GM21526 (cell line): ENCODE data around the gene KRT16.
"Not testable (repeated sequence)": the region's sequence is repeated elsewhere in the genome, so short reads cannot be mapped to it uniquely, and the experiment has no call there.

Experiments used
- ATAC-seq: cut with Tn5 transposase; IDR thresholded peaks from one replicate; pipeline ENCODE4 v1.9.1; 2021; ENCODE audit warnings: moderate library complexity; ENCODE audit not compliant: unreplicated experiment, low FRiP score

The KRT16 gene

GRCh38 chr17:41648411-41649195 is 36.0 kb upstream of the KRT16 start:
- no peak for ATAC-seq

- ATAC-seq, result no peak
Observed at GRCh38 chr17:41647940-41648410, 35.4 kb upstream of the KRT16 start.

DNA sequence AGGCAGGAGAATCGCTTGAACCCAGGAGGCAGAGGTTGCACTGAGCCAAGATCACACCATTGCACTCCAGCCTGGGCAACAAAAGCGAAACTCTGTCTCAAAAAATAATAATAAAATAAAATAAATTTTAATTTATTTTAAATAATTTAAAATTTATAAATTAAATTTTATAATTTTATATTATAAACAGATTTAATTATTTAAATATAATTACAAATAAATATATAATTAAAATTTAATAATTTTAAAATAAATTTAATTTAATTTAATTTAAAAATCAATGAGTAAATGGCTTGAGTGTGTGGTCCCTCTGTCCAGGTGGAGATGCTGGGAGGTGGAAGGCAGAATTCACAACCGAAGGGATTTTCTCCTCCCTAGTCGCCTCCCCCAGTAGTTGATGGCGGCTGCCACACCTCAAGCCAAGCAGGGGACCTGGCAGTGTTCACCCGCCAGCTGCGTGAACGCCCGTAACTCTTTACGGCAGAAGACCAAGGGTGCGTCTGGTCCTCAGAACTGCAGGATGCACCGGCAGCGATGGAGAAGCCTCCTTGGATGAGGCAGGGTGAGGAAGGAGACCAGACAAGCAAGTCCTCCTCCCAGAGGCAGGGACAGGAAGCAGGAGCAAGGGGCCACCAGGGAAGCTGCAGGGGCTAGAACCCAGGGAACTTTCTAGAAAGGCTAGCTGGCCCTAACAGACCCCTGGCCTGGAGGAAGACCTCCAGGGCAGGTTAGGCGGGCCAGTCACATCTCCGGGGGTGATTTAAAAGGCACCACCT is 34.7 kb upstream of the KRT16 start:
- ATAC-seq, result no peak

GRCh38 chr17:41642252-41643156 is 29.9 kb upstream of the KRT16 start:
- no peak for ATAC-seq

DNA sequence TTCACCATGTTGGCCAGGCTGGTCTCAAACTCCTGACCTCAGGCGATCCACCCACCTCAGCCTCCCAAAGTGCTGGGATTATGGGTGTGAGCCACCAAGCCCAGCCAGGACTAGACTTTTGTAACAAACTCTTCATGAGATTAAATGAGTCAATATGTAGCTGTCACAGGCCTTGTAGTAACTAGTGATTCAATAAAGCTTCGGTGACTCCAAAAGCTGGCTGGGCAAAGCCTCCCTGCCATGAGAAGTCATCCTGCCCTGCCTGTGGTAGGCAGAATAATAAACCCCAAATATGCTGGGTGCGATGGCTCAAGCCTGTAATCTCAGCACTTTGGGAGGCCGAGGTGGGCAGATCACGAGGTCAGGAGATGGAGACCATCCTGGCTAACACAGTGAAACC is 28.0 kb upstream of the KRT16 start:
- not testable (repeated sequence) for ATAC-seq

- no peak for ATAC-seq
Observed at GRCh38 chr17:41639492-41640473, 27.2 kb upstream of the KRT16 start.

DNA sequence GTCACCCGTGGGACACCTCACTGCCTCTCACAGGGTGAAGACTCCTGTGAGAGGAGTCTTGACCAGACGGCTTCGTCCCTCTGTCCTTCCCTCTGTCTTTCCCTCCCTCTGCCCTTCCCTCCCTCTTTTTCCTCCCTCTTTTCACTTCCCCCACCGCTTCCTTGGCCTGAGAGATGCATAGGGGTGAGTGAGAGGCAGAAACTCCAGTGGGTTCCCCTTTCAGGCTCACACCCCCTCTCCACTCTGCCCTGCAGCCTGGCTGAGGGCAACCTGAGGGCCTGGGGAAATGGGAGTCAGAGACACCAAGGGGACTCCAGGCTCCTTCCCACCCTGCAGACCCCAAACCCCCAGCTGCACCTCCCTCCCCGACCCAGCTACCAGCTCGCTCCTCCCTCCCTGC is 26.4 kb upstream of the KRT16 start:
- ATAC-seq, result no peak

DNA sequence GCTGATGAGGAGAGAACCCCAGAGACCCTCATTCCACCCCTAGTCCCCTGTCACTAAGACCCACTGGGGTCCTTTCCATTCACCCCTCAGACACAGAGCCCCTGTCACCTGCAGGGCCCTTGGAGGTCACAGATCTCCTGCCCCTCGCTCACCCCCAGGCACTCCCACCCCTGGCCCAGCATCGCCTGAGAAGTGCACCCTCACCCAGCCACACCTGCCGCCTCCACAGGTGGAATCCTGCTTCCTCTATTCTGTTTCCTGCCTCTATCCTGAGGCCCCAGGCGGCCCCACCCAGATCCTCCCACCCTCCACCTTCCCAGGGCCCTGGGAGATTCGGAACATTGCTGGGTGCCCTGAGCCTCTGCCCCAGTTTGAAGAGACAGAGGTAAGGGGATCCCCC is 25.6 kb upstream of the KRT16 start:
- no peak for ATAC-seq

GRCh38 chr17:41636652-41637051 is 24.1 kb upstream of the KRT16 start:
- ATAC-seq, result no peak

DNA sequence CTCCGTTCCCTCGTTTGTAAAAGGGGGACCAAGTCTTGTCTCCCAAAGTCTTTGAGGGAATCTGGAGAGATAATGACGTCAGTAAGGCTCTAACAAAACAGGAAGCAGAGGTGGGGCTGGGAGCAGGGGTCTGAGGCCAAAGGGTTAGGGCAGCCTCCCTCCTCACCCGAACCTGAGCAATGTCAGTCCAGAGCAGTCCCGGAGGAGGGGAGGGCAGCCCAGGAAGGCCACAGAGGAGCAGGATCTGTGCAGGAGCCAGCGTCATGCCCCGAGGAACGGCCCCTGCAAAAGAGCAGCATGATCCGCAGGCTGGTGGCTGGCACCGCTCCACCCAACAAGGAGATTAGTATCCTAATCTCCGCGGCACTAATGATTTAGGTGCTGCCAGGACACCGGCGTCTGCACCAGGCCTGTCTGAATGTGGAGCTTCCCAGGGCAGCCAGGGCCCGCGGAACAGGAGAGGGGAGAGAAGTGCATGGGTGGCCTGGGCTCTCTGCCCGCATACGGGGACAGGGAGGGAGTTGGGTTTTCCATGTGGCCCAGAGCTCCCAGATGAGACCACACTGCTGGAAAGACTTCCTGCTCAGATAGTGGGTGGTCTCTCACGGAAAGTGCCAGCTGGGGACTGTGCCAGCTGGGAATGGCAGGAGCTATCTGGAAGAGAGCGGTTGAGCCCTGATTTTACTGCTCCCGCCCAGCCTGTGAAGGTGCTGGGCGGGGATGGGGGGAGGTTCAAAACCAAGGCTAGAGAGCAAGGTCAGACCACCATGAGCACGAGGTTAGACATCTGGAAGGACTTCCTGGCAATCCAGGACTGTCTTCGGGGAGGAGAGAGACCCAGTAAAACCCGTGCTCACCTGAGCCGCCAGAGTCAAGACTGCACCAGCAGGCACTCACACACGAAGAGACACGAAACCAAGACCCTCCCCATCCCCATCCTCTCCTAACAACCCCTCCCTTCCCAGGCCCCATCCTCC is 22.8 kb upstream of the KRT16 start:
- ATAC-seq, result no peak

- no peak for ATAC-seq
Observed at GRCh38 chr17:41634639-41635038, 22.1 kb upstream of the KRT16 start.

DNA sequence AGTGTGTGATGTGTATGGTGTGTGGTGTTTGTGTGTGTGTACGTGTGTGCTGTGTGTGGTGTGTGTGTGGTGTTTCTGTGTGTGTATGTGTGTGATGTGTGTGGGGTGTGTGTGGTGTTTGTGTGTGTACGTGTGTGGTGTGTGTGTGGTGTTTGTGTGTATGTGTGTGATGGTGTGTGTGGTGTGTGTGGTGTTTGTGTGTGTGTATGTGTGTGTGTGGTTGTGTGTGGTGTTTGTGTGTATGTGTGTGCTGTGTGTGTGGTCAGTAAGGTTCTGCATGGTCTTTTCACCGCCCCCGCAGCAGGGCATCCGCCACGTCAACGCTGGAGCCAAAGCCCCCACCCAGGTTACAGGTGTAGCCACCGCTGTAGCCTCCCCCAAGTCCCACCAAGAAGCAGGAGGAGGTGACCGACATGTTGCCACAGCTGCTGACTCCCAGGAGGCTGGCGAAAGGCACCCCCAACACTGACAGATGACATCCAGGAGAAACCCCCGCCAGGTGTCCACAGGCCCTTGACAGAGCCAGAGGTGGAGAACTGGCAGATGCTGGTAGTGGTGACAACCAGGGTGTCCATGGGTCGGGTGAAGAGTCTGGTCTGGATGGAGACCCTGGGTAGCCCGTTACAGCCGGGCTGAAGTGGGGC is 21.1 kb upstream of the KRT16 start:
- ATAC-seq, result no peak

GRCh38 chr17:41632482-41633105 is 20.0 kb upstream of the KRT16 start:
- ATAC-seq, result no peak

DNA sequence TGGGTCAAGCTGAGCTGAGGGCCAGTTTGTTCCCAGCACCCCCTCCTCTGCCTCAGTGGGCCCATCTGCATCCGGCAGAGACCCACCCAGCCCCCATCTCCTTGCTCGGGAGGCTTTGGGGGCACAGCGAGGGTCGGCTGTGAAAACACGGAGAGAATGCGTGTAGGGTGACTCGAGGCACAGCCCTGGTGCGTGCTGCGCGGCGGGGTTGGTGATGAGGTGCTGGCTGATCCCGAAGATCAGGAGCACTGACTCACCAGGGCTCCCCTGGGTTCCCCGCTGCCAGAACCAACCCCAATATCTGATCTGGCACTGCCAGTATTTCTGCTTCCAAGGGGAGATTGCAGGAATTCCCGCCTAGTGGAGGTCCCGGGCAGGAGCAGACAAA is 19.3 kb upstream of the KRT16 start:
- no peak for ATAC-seq

- ATAC-seq, result no peak
Observed at GRCh38 chr17:41631025-41631897, 18.7 kb upstream of the KRT16 start.

GRCh38 chr17:41629826-41630670 is 17.5 kb upstream of the KRT16 start:
- ATAC-seq, result no peak
